HG03135 (cell line): Measurements from ENCODE around the gene RSAD1.

Experiments used
- ATAC-seq: cut with Tn5 transposase; IDR thresholded peaks from one replicate; pipeline ENCODE4 v1.9.1; 2021; ENCODE audit warnings: mild to moderate bottlenecking, moderate library complexity; ENCODE audit not compliant: unreplicated experiment

The RSAD1 gene

GRCh38 chr17:50478391-50479381, at the start of gene RSAD1:
TSS of gene RSAD1 (plus strand) at chr17:50478860. CDS start at chr17:50478885, 25 bp downstream.
- peak; percentile 85 for ATAC-seq

- no peak for ATAC-seq
Observed at GRCh38 chr17:50429793-50430192, 48.9 kb upstream of the RSAD1 start.

GRCh38 chr17:50430821-50431618, 47.6 kb upstream of the RSAD1 start:
- ATAC-seq = no peak

GRCh38 chr17:50432125-50432762, 46.4 kb upstream of the RSAD1 start:
- no peak for ATAC-seq

GRCh38 chr17:50437409-50437808, 41.3 kb upstream of the RSAD1 start:
- ATAC-seq = no peak

GRCh38 chr17:50439008-50439407, 39.7 kb upstream of the RSAD1 start:
- no peak for ATAC-seq

- ATAC-seq = no peak
Observed at GRCh38 chr17:50440172-50440837, 38.4 kb upstream of the RSAD1 start.

GRCh38 chr17:50440838-50441829, 37.5 kb upstream of the RSAD1 start:
- no peak for ATAC-seq

- ATAC-seq = no peak
Observed at GRCh38 chr17:50443505-50443974, 35.1 kb upstream of the RSAD1 start.

- no peak for ATAC-seq
Observed at GRCh38 chr17:50444841-50445715, 33.6 kb upstream of the RSAD1 start.

- ATAC-seq = no peak
Observed at GRCh38 chr17:50445730-50446325, 32.8 kb upstream of the RSAD1 start.

- ATAC-seq = no peak
Observed at GRCh38 chr17:50447870-50448595, 30.6 kb upstream of the RSAD1 start.

GRCh38 chr17:50448643-50449042, 30.0 kb upstream of the RSAD1 start:
- no peak for ATAC-seq

GRCh38 chr17:50451943-50452629, 26.6 kb upstream of the RSAD1 start:
- no peak for ATAC-seq

GRCh38 chr17:50452630-50453300, 25.9 kb upstream of the RSAD1 start:
- ATAC-seq = no peak

- no peak for ATAC-seq
Observed at GRCh38 chr17:50453901-50454300, 24.8 kb upstream of the RSAD1 start.
